Heart left ventricle (tissue), 13 donors: ENCODE measurements around the gene PARP3.

Experiments used
- CTCF ChIP-seq, 12 donors: fragments of 200-600 bp; sonication (generic) in 4 of 12; IDR thresholded peaks; one replicate each; pipeline versions ENCODE4 v1.5.0 to v1.8.0; 2018 to 2022; ENCODE audit warnings: antibody characterized with exemption in 12 of 12, mild to moderate bottlenecking in 5 of 12
- POLR2A ChIP-seq, 2 donors: fragments of 450-650 bp; IDR thresholded peaks; one replicate each; pipeline ENCODE4 v1.6.1; 2017; ENCODE audit warnings: antibody characterized with exemption in 2 of 2, mild to moderate bottlenecking in 2 of 2, moderate library complexity in 2 of 2
- donor health status: ischemic (EF 13 %, LVEDD 7.1; RV severe dilation, severe dysfunction).
- donor health status: DM: no; HTN: yes; CAD: no.
- donor health status: DM: no; HTN: no; CAD: no.
- donor health status: ischemic (EF 25% LVEDD 6.9; RV normal size, moderate dysfunction).
- donor health status: ischemic (EF 25% LVEDD 5.7; RV mildly dilated, moderate dysfunction).
- donor health status: ischemic (EF 35%, LVEDD 5.7; RV mildly dilated, moderate dysfunction).
- donor health status: nonischemic (EF 11% LVEDD 7.7; RV severe dilation, severe dysfunction).
- donor health status: DM: yes; HTN: yes; CAD: no.
- donor health status: PGD.
- donor health status: ischemic (EF 29% LVEDD 5.4; RV normal size, mild dysfunction).
- donor health status: nonischemic (EF 23%, LVEDD 6.1; RV moderate dilation, normal function).

DNA sequence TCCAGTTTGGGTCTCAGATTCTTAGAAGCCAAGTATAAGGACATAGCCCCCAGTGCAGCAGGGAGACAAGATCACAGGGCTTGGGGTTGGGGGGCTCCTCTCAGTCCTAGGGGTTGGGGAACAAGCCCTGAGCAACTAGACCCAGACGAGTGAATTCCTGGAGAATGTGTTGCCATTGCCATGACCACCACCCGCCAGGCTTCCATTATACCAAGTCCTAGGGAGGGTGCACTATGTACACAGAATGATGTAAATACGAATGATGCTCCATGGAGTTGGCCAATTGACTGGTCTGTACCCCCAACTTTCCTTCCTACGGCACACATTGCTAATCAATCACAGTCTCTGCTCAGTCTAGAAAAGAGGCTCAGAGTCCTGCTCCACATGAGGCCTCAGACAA, 47.8 kb upstream of the PARP3 start:
- no peak for TF ChIP-seq POLR2A (IDR thresholded peaks at IDR 0.05)
- TF ChIP-seq CTCF (IDR thresholded peaks at IDR 0.05), result no peak
